Esophagus muscularis mucosa (tissue), 4 donors: ENCODE results near the gene LMF1. TPM values are rescaled to one million over a fixed set of nuclear protein-coding genes. Genes with fewer than 3 reads are reported as not detected.
"Not testable (repeated sequence)": the region's sequence is repeated elsewhere in the genome, so short reads cannot be mapped to it uniquely, and the experiment has no call there.

Source experiments
- DNase-seq: peaks from one replicate; pipeline ENCODE4 v3.0.0-alpha.2; 2017; ENCODE audit errors: extremely low spot score
- H3K27ac ChIP-seq, 4 donors: fragments of 200-600 bp; sonication (generic); replicated peaks in 1 of 4; 1 replicate in 3 of 4; 2 replicates in 1 of 4; pipeline ENCODE4 v1.5.1; 2016 to 2019; ENCODE audit warnings: mild to moderate bottlenecking in 1 of 4
- H3K27me3 ChIP-seq, 4 donors: fragments of 200-600 bp; sonication (generic); one replicate each; pipeline versions ENCODE4 v1.5.1 to v1.6.0; 2016 to 2019
- H3K36me3 ChIP-seq, 4 donors: fragments of 200-600 bp; sonication (generic); one replicate each; pipeline ENCODE4 v1.5.1; 2016 to 2019
- H3K4me1 ChIP-seq, 4 donors: fragments of 200-600 bp; sonication (generic); one replicate each; pipeline ENCODE4 v1.5.1; 2016 to 2019
- H3K4me3 ChIP-seq, 4 donors: fragments of 200-600 bp; sonication (generic); 1 replicate in 2 of 4; 2 replicates in 2 of 4; pipeline ENCODE4 v1.5.1; 2016 to 2019; ENCODE audit warnings: mild to moderate bottlenecking in 4 of 4, moderate library complexity in 1 of 4
- H3K9me3 ChIP-seq, 4 donors: fragments of 200-600 bp; sonication (generic); 1 replicate in 3 of 4; 2 replicates in 1 of 4; pipeline ENCODE4 v1.5.1; 2016 to 2019
- CTCF ChIP-seq, 3 experiments: fragments of 200-600 bp in 2 of 3; fragments of 450-650 bp in 1 of 3; sonication (generic) in 2 of 3; IDR thresholded peaks; one replicate each; pipeline ENCODE4 v1.5.1; 2017 to 2019; ENCODE audit warnings: antibody characterized with exemption in 3 of 3, mild to moderate bottlenecking in 2 of 3, moderate library complexity in 1 of 3
- EP300 ChIP-seq: sonication (generic); formaldehyde crosslinking; IDR thresholded peaks from one replicate; pipeline ENCODE4 v1.6.1; 2017; ENCODE audit warnings: antibody characterized with exemption
- POLR2A ChIP-seq: fragments of 450-650 bp; IDR thresholded peaks from one replicate; pipeline ENCODE4 v1.6.1; 2017; ENCODE audit warnings: antibody characterized with exemption, moderate library complexity, mild to moderate bottlenecking, low read depth
- POLR2AphosphoS5 ChIP-seq, 2 donors: sonication (generic); formaldehyde crosslinking; IDR thresholded peaks; one replicate each; pipeline ENCODE4 v1.6.1; 2017; ENCODE audit warnings: antibody characterized with exemption in 2 of 2
- WGBS: methylation state at CpG from one replicate; pipeline ENCODE4 v1.1.5; 2018; 5-methylcytosine and 5-hydroxymethylcytosine counted together
- intact Hi-C: fragments of 100-400 bp; cut with DNase I; formaldehyde crosslinking; loops from one replicate; pipeline ENCODE4 v1.15.1; 2023
- total RNA-seq, 4 donors: library from RNA; depleted of rRNA; stranded (reverse); fragments of >200 nt; gene quantifications; one replicate each; pipeline versions ENCODE4 v1.1.0 to v1.2.1, GENCODE V29; 2016

LMF1 gene
- total RNA-seq, 4 donors from 2014 or later = 14.5 to 32.0 (median 23.8) TPM

GRCh38 chr16:883781-884180 is 87.0 kb downstream of the LMF1 start:
- H3K4me1 ChIP-seq = peaks cover 0 to 11% (median 4%) of the 10 kb centered on the region in 4 donors
- WGBS = 100% methylated on average over 2 of the region's 2 CpGs
- H3K27me3 ChIP-seq = no peaks in the 10 kb centered on the region
- no peak overlapping the region for H3K27ac ChIP-seq
- DNase-seq = no peak
- TF ChIP-seq POLR2AphosphoS5 (IDR thresholded peaks at IDR 0.05) = no peak
- no peak for TF ChIP-seq CTCF (IDR thresholded peaks at IDR 0.05)
- no peak for TF ChIP-seq POLR2A
- no peak for TF ChIP-seq EP300
- H3K4me3 ChIP-seq = no peak overlapping the region
- peaks cover 10 to 59% (median 32%) of the 10 kb centered on the region in 4 donors for H3K36me3 ChIP-seq
- H3K9me3 ChIP-seq = peaks cover 0 to 32% (median 14%) of the 10 kb centered on the region in 4 donors
- intact Hi-C loops = no loop called here

GRCh38 chr16:883340-883739 is 87.4 kb downstream of the LMF1 start:
- H3K4me3 ChIP-seq = no peak overlapping the region
- intact Hi-C loops = no loop called here
- H3K36me3 ChIP-seq = peaks cover 10 to 60% (median 30%) of the 10 kb centered on the region in 4 donors
- DNase-seq = no peak
- no peaks in the 10 kb centered on the region for H3K27me3 ChIP-seq
- H3K9me3 ChIP-seq = peaks cover 0 to 32% (median 14%) of the 10 kb centered on the region in 4 donors
- no peak for TF ChIP-seq EP300
- TF ChIP-seq POLR2A = no peak
- no peak for TF ChIP-seq CTCF (IDR thresholded peaks at IDR 0.05)
- TF ChIP-seq POLR2AphosphoS5 (IDR thresholded peaks at IDR 0.05) = no peak
- peaks cover 0 to 11% (median 4%) of the 10 kb centered on the region in 4 donors for H3K4me1 ChIP-seq
- WGBS = 93% methylated on average over 3 of the region's 3 CpGs
- no peak overlapping the region for H3K27ac ChIP-seq

GRCh38 chr16:882671-883070 is 88.1 kb downstream of the LMF1 start:
- 93% methylated on average over 15 of the region's 15 CpGs for WGBS
- peaks cover 10 to 57% (median 25%) of the 10 kb centered on the region in 4 donors for H3K36me3 ChIP-seq

GRCh38 chr16:882256-882655 is 88.5 kb downstream of the LMF1 start:
- Histone ChIP-seq H3K4me3 (no peak overlapping the region), H3K27ac (no peak overlapping the region), H3K9me3 (peaks cover 0 to 32% (median 14%) of the 10 kb centered on the region in 4 donors), H3K36me3 (peaks cover 10 to 55% (median 23%) of the 10 kb centered on the region in 4 donors), H3K27me3 (no peaks in the 10 kb centered on the region), H3K4me1 (peaks cover 0 to 6% (median 3%) of the 10 kb centered on the region in 4 donors)
- WGBS = 84% methylated on average over 4 of the region's 7 CpGs
- DNase-seq = no peak
- intact Hi-C loops = no loop called here
- TF ChIP-seq POLR2AphosphoS5 (IDR thresholded peaks at IDR 0.05) (no peak), EP300 (no peak), CTCF (IDR thresholded peaks at IDR 0.05) (no peak), POLR2A (no peak)

More at GRCh38 chr16:882671-883070, 88.1 kb downstream of the LMF1 start:
- H3K4me3 ChIP-seq, H3K27me3 ChIP-seq, intact Hi-C loops, DNase-seq, H3K27ac ChIP-seq: not testable (repeated sequence)
- peaks cover 0 to 10% (median 4%) of the 10 kb centered on the region in 4 donors for H3K4me1 ChIP-seq
- H3K9me3 ChIP-seq = peaks cover 0 to 32% (median 14%) of the 10 kb centered on the region in 4 donors

- WGBS = 89% methylated on average over 18 of the region's 21 CpGs
- no peaks in the 10 kb centered on the region for H3K4me1 ChIP-seq
- TF ChIP-seq EP300 (no peak), POLR2A (no peak), CTCF (IDR thresholded peaks at IDR 0.05) (no peak), POLR2AphosphoS5 (IDR thresholded peaks at IDR 0.05) (no peak)
- no peaks in the 10 kb centered on the region for H3K27me3 ChIP-seq
- no peak overlapping the region for H3K27ac ChIP-seq
- peaks cover 0 to 32% (median 14%) of the 10 kb centered on the region in 4 donors for H3K9me3 ChIP-seq
- intact Hi-C loops = no loop called here
- no peak overlapping the region for H3K4me3 ChIP-seq
- DNase-seq = no peak
- peaks cover 10 to 61% (median 23%) of the 10 kb centered on the region in 4 donors for H3K36me3 ChIP-seq
Measured at GRCh38 chr16:881219-882097, 89.3 kb downstream of the LMF1 start.
